ENCODE results near the gene MBP. TPM values are rescaled to one million over a fixed set of nuclear protein-coding genes. Genes with fewer than 3 reads are reported as not detected.
A peak's percentile ranks its signal among the peaks of the same experiment; 100 is the strongest.

Gene MBP
- total and polyA plus RNA-seq, 2 donors from 2014 or later: 15.1 to 61.2 TPM

DNA sequence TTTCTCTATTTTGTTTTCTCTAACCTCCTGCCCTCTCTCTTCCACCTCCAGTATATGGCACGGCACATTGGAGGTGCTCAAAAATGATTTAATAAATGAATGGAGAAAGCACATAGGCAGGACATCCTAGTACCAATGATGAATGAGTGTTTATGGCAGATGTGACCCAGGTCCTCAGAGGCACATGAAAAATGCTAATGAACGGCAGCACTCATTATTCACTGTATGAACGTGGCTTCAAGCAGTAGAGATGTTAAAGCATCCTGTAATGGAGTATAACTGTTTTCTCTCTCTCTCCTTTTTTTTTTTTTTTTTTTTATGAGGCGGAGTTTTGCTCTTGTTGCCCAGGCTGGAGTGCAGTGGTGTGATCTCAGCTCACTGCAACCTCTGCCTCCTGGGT, 72.4 kb downstream of the MBP start:
- H3K4me3 ChIP-seq (ENCODE audit: low read length in 3 of 3): no peak overlapping the region
- DNase-seq (no peak), FAIRE-seq (no peak)
- H3K27me3 ChIP-seq (ENCODE audit: control insufficient read depth, insufficient read depth, low read length): no peaks in the 10 kb centered on the region
- no peaks in the 10 kb centered on the region for H3K36me3 ChIP-seq (ENCODE audit: control insufficient read depth in 2 of 3, insufficient read depth in 3 of 3, low read length in 3 of 3)
- no peaks in the 10 kb centered on the region for H3K9me3 ChIP-seq (ENCODE audit: control insufficient read depth in 2 of 3, insufficient read depth in 1 of 3, low read length in 3 of 3)
- intact Hi-C loops (cut with DNase I): no loop called here
- H3K4me1 ChIP-seq (ENCODE audit: control insufficient read depth in 2 of 3, insufficient read depth in 2 of 3, low read depth in 1 of 3, low read length in 3 of 3): peaks cover 4 to 27% (median 23%) of the 10 kb centered on the region in 3 donors
- TF ChIP-seq, protein P1, sequence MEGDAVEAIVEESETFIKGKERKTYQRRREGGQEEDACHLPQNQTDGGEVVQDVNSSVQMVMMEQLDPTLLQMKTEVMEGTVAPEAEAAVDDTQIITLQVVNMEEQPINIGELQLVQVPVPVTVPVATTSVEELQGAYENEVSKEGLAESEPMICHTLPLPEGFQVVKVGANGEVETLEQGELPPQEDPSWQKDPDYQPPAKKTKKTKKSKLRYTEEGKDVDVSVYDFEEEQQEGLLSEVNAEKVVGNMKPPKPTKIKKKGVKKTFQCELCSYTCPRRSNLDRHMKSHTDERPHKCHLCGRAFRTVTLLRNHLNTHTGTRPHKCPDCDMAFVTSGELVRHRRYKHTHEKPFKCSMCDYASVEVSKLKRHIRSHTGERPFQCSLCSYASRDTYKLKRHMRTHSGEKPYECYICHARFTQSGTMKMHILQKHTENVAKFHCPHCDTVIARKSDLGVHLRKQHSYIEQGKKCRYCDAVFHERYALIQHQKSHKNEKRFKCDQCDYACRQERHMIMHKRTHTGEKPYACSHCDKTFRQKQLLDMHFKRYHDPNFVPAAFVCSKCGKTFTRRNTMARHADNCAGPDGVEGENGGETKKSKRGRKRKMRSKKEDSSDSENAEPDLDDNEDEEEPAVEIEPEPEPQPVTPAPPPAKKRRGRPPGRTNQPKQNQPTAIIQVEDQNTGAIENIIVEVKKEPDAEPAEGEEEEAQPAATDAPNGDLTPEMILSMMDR (IDR thresholded peaks at IDR 0.05; ENCODE audit: borderline replicate concordance, extremely low read depth, insufficient read depth): no peak
- H3K9ac ChIP-seq (ENCODE audit: low read length in 3 of 3): no peak overlapping the region
- H3K27ac ChIP-seq (ENCODE audit: low read depth in 2 of 2, low read length in 2 of 2): no peak overlapping the region

- no peak overlapping the region for H3K4me3 ChIP-seq (ENCODE audit: low read length in 3 of 3)
- H3K4me1 ChIP-seq (ENCODE audit: control insufficient read depth in 2 of 3, insufficient read depth in 2 of 3, low read depth in 1 of 3, low read length in 3 of 3): peaks cover 9 to 33% (median 29%) of the 10 kb centered on the region in 3 donors
- DNase-seq (peak in 3 of 5 donors; percentile 51 to 72 (median 64)), FAIRE-seq (peak; percentile 97)
- H3K9me3 ChIP-seq (ENCODE audit: control insufficient read depth in 2 of 3, insufficient read depth in 1 of 3, low read length in 3 of 3): no peaks in the 10 kb centered on the region
- no peaks in the 10 kb centered on the region for H3K27me3 ChIP-seq (ENCODE audit: control insufficient read depth, insufficient read depth, low read length)
- H3K27ac ChIP-seq (ENCODE audit: low read depth in 2 of 2, low read length in 2 of 2): no peak overlapping the region
- TF ChIP-seq, protein P1 (IDR thresholded peaks at IDR 0.05; ENCODE audit: borderline replicate concordance, extremely low read depth, insufficient read depth): peak; percentile 29
- H3K36me3 ChIP-seq (ENCODE audit: control insufficient read depth in 2 of 3, insufficient read depth in 3 of 3, low read length in 3 of 3): no peaks in the 10 kb centered on the region
- intact Hi-C loops (cut with DNase I): no loop called here
- H3K9ac ChIP-seq (ENCODE audit: low read length in 3 of 3): no peak overlapping the region
Measured at GRCh38 chr18:77059294-77059916, 73.2 kb downstream of the MBP start.

- TF ChIP-seq, protein P1 (IDR thresholded peaks at IDR 0.05; ENCODE audit: borderline replicate concordance, extremely low read depth, insufficient read depth): no peak
- intact Hi-C loops (cut with DNase I): no loop called here
- DNase-seq: peak in 2 of 5 donors; percentile 49 to 90
- Histone ChIP-seq H3K4me1 (ENCODE audit: control insufficient read depth in 2 of 3, insufficient read depth in 2 of 3, low read depth in 1 of 3, low read length in 3 of 3) (peaks cover 9 to 39% (median 37%) of the 10 kb centered on the region in 3 donors), H3K9me3 (ENCODE audit: control insufficient read depth in 2 of 3, insufficient read depth in 1 of 3, low read length in 3 of 3) (no peaks in the 10 kb centered on the region), H3K4me3 (ENCODE audit: low read length in 3 of 3) (no peak overlapping the region), H3K27me3 (ENCODE audit: control insufficient read depth, insufficient read depth, low read length) (no peaks in the 10 kb centered on the region), H3K9ac (ENCODE audit: low read length in 3 of 3) (no peak overlapping the region), H3K36me3 (ENCODE audit: control insufficient read depth in 2 of 3, insufficient read depth in 3 of 3, low read length in 3 of 3) (no peaks in the 10 kb centered on the region), H3K27ac (ENCODE audit: low read depth in 2 of 2, low read length in 2 of 2) (peak overlapping the region; percentile 20 to 77)
- no peak for FAIRE-seq
Measured at GRCh38 chr18:77058290-77058835, 74.2 kb downstream of the MBP start.
